Neural cell (in vitro differentiated cells): ENCODE data around the gene SEMA6C. TPM values are rescaled to one million over a fixed set of nuclear protein-coding genes. Genes with fewer than 3 reads are reported as not detected.

Experiments
- H2AFZ ChIP-seq: fragments of 200-600, 300-800 bp; sonication (generic), shearing (Covaris generic); 2 replicates; pipeline ENCODE4 v1.6.0; 2014; ENCODE audit warnings: low read depth, mild to moderate bottlenecking, antibody characterized with exemption, low read length, moderate library complexity
- H3F3A ChIP-seq: fragments of 200-600 bp; shearing (Covaris generic); 2 replicates; pipeline ENCODE4 v1.6.1; 2016; ENCODE audit warnings: mild to moderate bottlenecking, moderate library complexity, mixed read lengths, antibody characterized with exemption, low read length; ENCODE audit not compliant: insufficient read depth, poor library complexity, severe bottlenecking
- H3K27ac ChIP-seq: fragments of 200-600, 300-800 bp; sonication (generic), shearing (Covaris generic); 2 replicates; pipeline ENCODE4 v1.5.1; 2014; ENCODE audit warnings: mild to moderate bottlenecking, low read length, moderate library complexity
- H3K27me3 ChIP-seq: fragments of 300-800, 200-600 bp; sonication (generic), shearing (Covaris generic); 2 replicates; pipeline ENCODE4 v1.6.0; 2014; ENCODE audit warnings: mild to moderate bottlenecking, low read depth, low read length, moderate library complexity; ENCODE audit not compliant: insufficient read depth
- H3K36me3 ChIP-seq: fragments of 300-800, 200-600 bp; sonication (generic), shearing (Covaris generic); 2 replicates; pipeline ENCODE4 v1.5.1; 2014; ENCODE audit warnings: mild to moderate bottlenecking, antibody characterized with exemption, low read length, moderate library complexity; ENCODE audit not compliant: insufficient read depth
- H3K4me2 ChIP-seq: fragments of 300-800, 200-600 bp; sonication (generic), shearing (Covaris generic); 2 replicates; pipeline ENCODE4 v1.6.0; 2014; ENCODE audit warnings: mild to moderate bottlenecking, low read length
- H3K4me3 ChIP-seq: fragments of 300-800, 200-600 bp; sonication (generic), shearing (Covaris generic); 2 replicates; pipeline ENCODE4 v1.5.1; 2014; ENCODE audit warnings: mild to moderate bottlenecking, low read length, moderate library complexity
- H3K79me2 ChIP-seq: fragments of 200-600 bp; shearing (Covaris generic); replicated peaks from 2 replicates; pipeline ENCODE4 v1.6.0; 2014; ENCODE audit warnings: mild to moderate bottlenecking, low read length, moderate library complexity; ENCODE audit not compliant: insufficient read depth
- H3K9ac ChIP-seq: fragments of 300-800, 200-600 bp; sonication (generic), shearing (Covaris generic); 2 replicates; pipeline ENCODE4 v1.6.1; 2016; ENCODE audit warnings: mild to moderate bottlenecking, low read length, mixed read lengths
- H3K9me2 ChIP-seq: fragments of 200-600 bp; shearing (Covaris generic); 2 replicates; pipeline ENCODE4 v1.6.1; 2016; ENCODE audit warnings: mild to moderate bottlenecking, low read length, mixed read lengths; ENCODE audit not compliant: insufficient read depth
- H3K9me3 ChIP-seq: fragments of 200-600, 300-800 bp; sonication (generic), shearing (Covaris generic); 2 replicates; pipeline ENCODE4 v1.6.1; 2016; ENCODE audit warnings: mild to moderate bottlenecking, mixed run types, low read length, moderate library complexity, mixed read lengths
- H4K20me1 ChIP-seq: fragments of 200-600 bp; shearing (Covaris generic); 2 replicates; pipeline ENCODE4 v1.6.1; 2016; ENCODE audit warnings: mild to moderate bottlenecking, mixed run types; ENCODE audit not compliant: insufficient read depth
- EZH2 ChIP-seq: fragments of 200-600, 300-800 bp; shearing (Covaris generic), sonication (generic); IDR thresholded peaks from 2 replicates; pipeline ENCODE4 v1.6.1; 2014; ENCODE audit warnings: antibody characterized with exemption, low read length, borderline replicate concordance, mild to moderate bottlenecking; ENCODE audit not compliant: insufficient read depth, poor library complexity, severe bottlenecking
- MXI1 ChIP-seq: fragments of 450-650 bp; conservative IDR thresholded peaks from 2 replicates; pipeline ENCODE4 v1.6.1; 2014; ENCODE audit warnings: antibody characterized with exemption, mild to moderate bottlenecking; ENCODE audit not compliant: poor library complexity, severe bottlenecking
- POLR2AphosphoS5 ChIP-seq: IDR thresholded peaks from 2 replicates; pipeline ENCODE4 v1.6.1; 2012
- RAD21 ChIP-seq: fragments of 450-650 bp; conservative IDR thresholded peaks from 2 replicates; pipeline ENCODE4 v1.6.1; 2014; ENCODE audit warnings: antibody characterized with exemption, mild to moderate bottlenecking, moderate library complexity
- SMC3 ChIP-seq: fragments of 450-650 bp; conservative IDR thresholded peaks from 2 replicates; pipeline ENCODE4 v1.6.1; 2014; ENCODE audit warnings: antibody characterized with exemption, mild to moderate bottlenecking, moderate library complexity; ENCODE audit not compliant: poor library complexity
- TAF1 ChIP-seq: IDR thresholded peaks from 2 replicates; pipeline ENCODE4 v1.6.1; 2012; ENCODE audit warnings: low read depth
- polyA plus RNA-seq: library from polyadenylated mRNA; depleted of rRNA; stranded (reverse); fragments of >200 nt; gene quantifications from 2 replicates; pipeline ENCODE4 v1.2.3, GENCODE V29; 2014
- TF ChIP-seq, protein P1 (sequence below): fragments of 450-650 bp; IDR thresholded peaks from 2 replicates; pipeline ENCODE4 v1.5.1; 2014; ENCODE audit warnings: antibody characterized with exemption, mild to moderate bottlenecking, moderate library complexity; ENCODE audit not compliant: poor library complexity, severe bottlenecking
- TF ChIP-seq, protein P2 (sequence below): IDR thresholded peaks from 2 replicates; pipeline ENCODE4 v1.6.1; 2012; ENCODE audit warnings: borderline replicate concordance

The SEMA6C gene
- polyA plus RNA-seq, 1 donor from 2014 or later, result 32.5 TPM

DNA sequence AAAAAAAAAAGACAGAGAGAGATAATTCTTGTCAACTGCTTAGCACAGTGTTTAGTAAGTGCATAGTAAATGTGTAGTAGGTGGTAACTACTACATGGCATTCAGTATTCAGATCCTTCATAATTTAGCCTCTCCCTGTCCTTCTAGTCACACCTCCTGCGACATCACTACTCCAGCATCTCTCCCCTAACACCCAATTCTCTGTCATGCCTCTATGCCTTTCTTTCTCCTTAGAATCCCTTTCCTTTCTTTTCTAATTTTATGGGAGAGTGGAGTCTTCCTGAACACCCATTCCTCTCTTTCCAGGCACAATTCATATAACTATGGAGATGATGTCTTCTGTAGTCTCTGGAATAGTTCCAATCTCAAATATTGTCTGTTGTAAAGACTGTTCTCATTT lies 47.4 kb upstream of the SEMA6C start:
- Histone ChIP-seq H3K9me2 (no peaks in the 10 kb centered on the region), H2AFZ (no peak overlapping the region), H3K27me3 (peaks cover 5% of the 10 kb centered on the region), H3K27ac (no peak overlapping the region), H3K79me2 (peaks cover 9% of the 10 kb centered on the region), H3K4me2 (no peak overlapping the region), H4K20me1 (no peaks in the 10 kb centered on the region), H3K9me3 (no peaks in the 10 kb centered on the region), H3F3A (no peaks in the 10 kb centered on the region), H3K36me3 (no peaks in the 10 kb centered on the region), H3K9ac (no peak overlapping the region), H3K4me3 (no peak overlapping the region)
- no peak for TF ChIP-seq RAD21
- TF ChIP-seq MXI1, result no peak
- no peak for TF ChIP-seq SMC3
- TF ChIP-seq, protein P1, sequence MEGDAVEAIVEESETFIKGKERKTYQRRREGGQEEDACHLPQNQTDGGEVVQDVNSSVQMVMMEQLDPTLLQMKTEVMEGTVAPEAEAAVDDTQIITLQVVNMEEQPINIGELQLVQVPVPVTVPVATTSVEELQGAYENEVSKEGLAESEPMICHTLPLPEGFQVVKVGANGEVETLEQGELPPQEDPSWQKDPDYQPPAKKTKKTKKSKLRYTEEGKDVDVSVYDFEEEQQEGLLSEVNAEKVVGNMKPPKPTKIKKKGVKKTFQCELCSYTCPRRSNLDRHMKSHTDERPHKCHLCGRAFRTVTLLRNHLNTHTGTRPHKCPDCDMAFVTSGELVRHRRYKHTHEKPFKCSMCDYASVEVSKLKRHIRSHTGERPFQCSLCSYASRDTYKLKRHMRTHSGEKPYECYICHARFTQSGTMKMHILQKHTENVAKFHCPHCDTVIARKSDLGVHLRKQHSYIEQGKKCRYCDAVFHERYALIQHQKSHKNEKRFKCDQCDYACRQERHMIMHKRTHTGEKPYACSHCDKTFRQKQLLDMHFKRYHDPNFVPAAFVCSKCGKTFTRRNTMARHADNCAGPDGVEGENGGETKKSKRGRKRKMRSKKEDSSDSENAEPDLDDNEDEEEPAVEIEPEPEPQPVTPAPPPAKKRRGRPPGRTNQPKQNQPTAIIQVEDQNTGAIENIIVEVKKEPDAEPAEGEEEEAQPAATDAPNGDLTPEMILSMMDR, result no peak
- TF ChIP-seq EZH2, result no peak
- TF ChIP-seq TAF1, result no peak

DNA sequence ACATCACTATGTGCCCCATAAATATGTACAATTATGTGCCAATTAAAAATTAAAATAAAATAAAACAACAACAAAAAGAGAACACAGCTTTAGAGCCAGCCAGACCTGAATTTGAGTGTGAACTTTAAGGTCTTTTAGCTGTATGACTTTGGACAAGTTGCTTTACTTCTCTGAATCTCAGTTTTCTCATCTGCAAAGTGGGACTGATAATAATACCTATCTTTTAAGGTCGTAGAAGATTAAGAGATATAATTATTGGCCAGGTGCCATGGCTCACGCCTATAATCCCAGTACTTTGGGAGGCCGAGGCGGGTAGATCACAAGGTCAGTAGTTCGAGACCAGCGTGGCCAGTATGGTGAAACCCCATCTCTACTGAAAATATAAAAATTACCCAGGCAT lies 46.9 kb upstream of the SEMA6C start:
- H2AFZ ChIP-seq, result no peak overlapping the region
- H3K4me2 ChIP-seq, result no peak overlapping the region
- H3K27me3 ChIP-seq, result peaks cover 5% of the 10 kb centered on the region
- H3K36me3 ChIP-seq, result no peaks in the 10 kb centered on the region
- H3K9me2 ChIP-seq, result no peaks in the 10 kb centered on the region
- H4K20me1 ChIP-seq, result no peaks in the 10 kb centered on the region
- H3K4me3 ChIP-seq, result no peak overlapping the region
- H3K79me2 ChIP-seq, result peaks cover 12% of the 10 kb centered on the region
- H3F3A ChIP-seq, result no peaks in the 10 kb centered on the region
- no peak overlapping the region for H3K27ac ChIP-seq
- no peaks in the 10 kb centered on the region for H3K9me3 ChIP-seq
- no peak overlapping the region for H3K9ac ChIP-seq
- no peak for TF ChIP-seq RAD21
- no peak for TF ChIP-seq MXI1
- TF ChIP-seq POLR2AphosphoS5, result no peak
- TF ChIP-seq, protein P2, sequence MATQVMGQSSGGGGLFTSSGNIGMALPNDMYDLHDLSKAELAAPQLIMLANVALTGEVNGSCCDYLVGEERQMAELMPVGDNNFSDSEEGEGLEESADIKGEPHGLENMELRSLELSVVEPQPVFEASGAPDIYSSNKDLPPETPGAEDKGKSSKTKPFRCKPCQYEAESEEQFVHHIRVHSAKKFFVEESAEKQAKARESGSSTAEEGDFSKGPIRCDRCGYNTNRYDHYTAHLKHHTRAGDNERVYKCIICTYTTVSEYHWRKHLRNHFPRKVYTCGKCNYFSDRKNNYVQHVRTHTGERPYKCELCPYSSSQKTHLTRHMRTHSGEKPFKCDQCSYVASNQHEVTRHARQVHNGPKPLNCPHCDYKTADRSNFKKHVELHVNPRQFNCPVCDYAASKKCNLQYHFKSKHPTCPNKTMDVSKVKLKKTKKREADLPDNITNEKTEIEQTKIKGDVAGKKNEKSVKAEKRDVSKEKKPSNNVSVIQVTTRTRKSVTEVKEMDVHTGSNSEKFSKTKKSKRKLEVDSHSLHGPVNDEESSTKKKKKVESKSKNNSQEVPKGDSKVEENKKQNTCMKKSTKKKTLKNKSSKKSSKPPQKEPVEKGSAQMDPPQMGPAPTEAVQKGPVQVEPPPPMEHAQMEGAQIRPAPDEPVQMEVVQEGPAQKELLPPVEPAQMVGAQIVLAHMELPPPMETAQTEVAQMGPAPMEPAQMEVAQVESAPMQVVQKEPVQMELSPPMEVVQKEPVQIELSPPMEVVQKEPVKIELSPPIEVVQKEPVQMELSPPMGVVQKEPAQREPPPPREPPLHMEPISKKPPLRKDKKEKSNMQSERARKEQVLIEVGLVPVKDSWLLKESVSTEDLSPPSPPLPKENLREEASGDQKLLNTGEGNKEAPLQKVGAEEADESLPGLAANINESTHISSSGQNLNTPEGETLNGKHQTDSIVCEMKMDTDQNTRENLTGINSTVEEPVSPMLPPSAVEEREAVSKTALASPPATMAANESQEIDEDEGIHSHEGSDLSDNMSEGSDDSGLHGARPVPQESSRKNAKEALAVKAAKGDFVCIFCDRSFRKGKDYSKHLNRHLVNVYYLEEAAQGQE, result no peak

DNA sequence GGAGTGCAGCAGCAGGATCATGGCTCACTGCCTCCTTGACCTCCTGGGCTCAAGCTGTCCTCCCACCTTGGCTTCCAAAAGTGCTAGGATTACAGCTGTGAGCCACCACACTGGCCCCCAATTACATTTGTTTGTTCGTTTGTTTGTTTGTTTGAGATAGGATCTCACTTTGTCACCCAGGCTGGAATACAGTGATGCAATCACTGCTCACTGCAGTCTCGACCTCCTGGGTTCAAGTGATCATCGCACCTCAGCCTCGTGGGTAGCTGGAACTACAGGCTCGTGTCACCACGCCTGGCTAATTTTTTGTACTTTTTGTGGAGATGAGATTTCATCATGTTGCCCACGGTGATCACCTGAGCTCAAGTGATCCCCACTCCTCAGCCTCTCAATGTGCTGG lies 45.6 kb upstream of the SEMA6C start:
- no peak overlapping the region for H2AFZ ChIP-seq
- no peak overlapping the region for H3K4me3 ChIP-seq
- H3K4me2 ChIP-seq, result no peak overlapping the region
- H3K9me2 ChIP-seq, result no peaks in the 10 kb centered on the region
- no peaks in the 10 kb centered on the region for H3K36me3 ChIP-seq
- H3K79me2 ChIP-seq, result peaks cover 25% of the 10 kb centered on the region
- no peaks in the 10 kb centered on the region for H4K20me1 ChIP-seq
- peaks cover 5% of the 10 kb centered on the region for H3K27me3 ChIP-seq
- no peak overlapping the region for H3K27ac ChIP-seq
- H3F3A ChIP-seq, result no peaks in the 10 kb centered on the region
- TF ChIP-seq POLR2AphosphoS5 (no peak), SMC3 (no peak), RAD21 (no peak)
- no peak overlapping the region for H3K9ac ChIP-seq
- no peaks in the 10 kb centered on the region for H3K9me3 ChIP-seq
